GM20000 (cell line): ENCODE measurements around the gene USP33.
"Not testable (repeated sequence)": the region's sequence is repeated elsewhere in the genome, so short reads cannot be mapped to it uniquely, and the experiment has no call there.

ENCODE experiments used
- DNase-seq: peaks from one replicate; pipeline ENCODE4 v3.0.0; 2012; ENCODE audit warnings: low spot score
- TF ChIP-seq, protein P1 (sequence below): IDR thresholded peaks from 2 replicates; pipeline ENCODE4 v1.5.1; 2012; ENCODE audit warnings: mild to moderate bottlenecking, control low read depth; ENCODE audit errors: extremely low read depth, missing control alignments

USP33 gene

DNA sequence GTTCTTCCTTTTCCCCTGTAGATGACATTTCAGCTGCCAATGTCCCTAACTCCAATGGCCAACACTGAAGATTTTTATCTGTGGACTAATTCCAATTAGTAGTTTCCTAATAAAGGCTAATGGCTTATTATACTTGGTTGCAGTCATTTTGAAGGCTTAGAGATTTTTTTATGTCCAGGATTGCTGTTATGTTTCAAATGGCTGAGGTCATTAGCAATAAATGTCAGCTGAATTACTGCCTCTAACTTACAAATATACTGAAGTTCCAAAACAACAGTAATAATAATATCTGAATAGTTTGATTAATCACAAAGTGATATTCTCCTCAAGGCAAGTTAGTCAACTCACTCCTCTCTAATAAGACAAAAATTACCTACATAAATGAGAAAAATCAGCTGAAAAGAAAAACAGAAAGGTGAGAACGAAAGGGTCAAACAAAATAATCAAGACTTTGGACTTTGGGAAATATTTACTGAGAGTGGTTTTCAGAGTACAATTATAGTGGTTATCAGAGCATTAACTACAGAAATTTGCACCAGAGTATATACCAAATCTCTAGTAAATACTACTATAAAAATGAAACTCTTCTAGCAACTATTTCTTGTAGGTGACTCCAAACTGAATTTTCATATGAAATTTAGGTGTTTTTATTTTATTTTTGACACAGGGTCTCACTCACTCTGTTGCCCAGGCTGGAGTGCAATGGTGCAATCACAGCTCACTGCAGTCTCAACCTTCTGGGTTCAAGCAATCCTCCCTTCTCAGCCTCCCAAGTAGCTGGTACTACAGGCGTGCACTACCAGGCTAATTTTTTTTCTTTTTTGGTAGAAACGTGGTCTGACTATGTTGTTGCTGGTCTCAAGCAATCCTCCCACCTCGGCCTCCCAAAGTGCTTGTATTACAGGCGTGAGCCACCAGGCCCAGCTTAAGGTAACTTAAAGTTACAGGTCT, 80.7 kb downstream of the USP33 start:
- TF ChIP-seq, protein P1, sequence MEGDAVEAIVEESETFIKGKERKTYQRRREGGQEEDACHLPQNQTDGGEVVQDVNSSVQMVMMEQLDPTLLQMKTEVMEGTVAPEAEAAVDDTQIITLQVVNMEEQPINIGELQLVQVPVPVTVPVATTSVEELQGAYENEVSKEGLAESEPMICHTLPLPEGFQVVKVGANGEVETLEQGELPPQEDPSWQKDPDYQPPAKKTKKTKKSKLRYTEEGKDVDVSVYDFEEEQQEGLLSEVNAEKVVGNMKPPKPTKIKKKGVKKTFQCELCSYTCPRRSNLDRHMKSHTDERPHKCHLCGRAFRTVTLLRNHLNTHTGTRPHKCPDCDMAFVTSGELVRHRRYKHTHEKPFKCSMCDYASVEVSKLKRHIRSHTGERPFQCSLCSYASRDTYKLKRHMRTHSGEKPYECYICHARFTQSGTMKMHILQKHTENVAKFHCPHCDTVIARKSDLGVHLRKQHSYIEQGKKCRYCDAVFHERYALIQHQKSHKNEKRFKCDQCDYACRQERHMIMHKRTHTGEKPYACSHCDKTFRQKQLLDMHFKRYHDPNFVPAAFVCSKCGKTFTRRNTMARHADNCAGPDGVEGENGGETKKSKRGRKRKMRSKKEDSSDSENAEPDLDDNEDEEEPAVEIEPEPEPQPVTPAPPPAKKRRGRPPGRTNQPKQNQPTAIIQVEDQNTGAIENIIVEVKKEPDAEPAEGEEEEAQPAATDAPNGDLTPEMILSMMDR = no peak
- DNase-seq = no peak

DNA sequence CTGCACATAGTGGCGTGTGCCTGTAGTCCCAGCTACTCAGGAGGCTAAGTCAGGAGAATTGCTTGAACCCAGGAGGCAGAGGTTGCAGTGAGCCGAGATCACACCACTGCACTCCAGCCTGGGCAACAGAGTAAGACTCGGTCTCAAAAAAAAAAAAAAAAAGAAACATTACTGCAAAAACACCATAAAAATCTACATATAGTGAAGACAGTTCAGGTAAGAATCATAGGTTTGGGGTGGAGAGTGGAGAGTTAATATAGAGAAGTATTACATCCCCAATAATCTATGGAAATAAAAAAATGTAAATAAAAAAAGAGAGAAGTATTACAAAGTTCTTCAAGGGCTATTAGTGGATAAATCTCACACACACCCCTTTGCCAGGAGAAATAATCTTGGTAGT, 84.8 kb downstream of the USP33 start:
- DNase-seq = not testable (repeated sequence)

DNA sequence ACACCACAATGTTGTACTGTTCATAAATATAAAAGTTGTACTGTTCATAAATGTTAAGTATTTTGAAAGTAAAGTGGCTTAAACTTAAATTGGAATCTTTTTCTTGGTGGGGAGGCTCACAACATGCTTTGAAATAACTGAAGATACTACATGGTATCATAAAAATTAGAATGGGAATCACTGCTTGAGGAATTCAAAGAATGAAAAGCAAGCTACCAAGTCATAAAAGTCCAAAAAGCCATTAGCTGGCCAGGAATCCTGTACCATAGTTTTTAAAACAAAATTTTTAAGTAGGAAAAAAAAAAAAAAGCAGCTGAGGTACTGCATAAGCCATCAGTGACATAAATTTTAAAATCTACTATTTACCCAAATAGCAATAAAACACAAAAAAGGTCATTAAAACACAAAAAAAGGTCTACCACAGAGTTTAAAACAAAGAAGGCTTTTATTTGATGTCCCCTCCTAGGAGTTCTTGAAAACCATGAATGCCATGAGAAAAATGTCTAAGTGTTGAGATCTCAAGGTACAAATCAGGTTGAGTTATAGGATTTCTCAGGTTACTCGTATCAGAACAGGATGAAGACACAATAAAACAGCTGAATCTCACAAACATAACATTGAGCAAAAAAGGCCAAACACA, 85.8 kb downstream of the USP33 start:
- TF ChIP-seq, protein P1 = no peak
- DNase-seq = no peak

DNA sequence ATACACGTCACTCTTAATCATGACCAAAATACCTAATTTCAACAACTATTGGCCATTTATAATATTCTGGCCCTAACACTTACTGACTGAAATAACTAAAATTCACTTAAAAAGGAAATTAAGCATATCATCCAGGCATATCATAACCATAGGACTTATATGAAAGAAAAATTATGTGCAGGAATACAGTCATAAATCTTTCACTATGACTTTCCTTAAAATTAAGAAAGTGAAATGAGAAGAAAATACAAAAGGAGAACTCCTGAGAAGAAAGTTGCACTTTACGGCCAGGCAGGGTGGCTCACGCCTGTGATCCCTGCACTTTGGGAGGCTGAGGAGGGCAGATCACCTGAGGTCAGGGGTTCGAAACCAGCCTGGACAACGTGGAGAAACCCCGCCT, 86.6 kb downstream of the USP33 start:
- TF ChIP-seq, protein P1 = no peak
- no peak for DNase-seq

DNA sequence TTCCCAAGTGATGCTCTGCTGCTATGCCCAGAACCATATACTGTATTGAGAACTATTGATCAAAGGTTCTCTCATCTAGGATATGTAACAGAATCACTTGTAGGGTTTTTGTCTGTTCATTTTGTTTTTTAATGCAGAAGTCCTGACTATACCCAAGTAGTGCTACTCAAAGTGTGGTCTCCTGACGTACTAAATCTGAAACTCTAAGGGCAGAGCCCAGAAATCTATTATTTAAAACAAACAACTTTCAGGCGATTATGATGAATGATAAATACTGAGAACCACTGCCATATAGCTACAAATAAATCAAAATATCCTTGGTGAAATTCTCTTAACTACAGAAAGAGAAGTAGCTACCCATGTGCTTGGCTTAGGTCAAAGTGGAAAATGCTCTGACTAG, 87.3 kb downstream of the USP33 start:
- no peak for DNase-seq
- TF ChIP-seq, protein P1 = no peak

DNA sequence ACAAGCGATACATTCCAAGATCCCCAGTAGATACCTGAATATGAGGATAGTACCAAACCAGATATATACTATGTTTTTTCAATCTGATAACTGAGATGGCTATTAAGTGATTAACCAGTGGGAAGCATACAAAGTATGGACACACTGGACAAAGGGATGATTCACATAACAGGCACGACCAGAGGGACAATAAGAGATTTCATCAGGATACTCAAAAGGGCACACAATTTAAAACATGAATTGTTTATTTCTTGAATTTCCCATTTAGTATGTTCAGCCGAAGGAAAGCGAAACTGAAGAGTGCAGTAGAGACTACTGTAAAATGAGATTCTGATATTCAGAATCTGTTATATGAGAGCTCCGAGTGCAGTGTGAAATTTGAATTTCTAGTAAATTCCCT, 87.8 kb downstream of the USP33 start:
- DNase-seq = no peak
- TF ChIP-seq, protein P1 = no peak

DNA sequence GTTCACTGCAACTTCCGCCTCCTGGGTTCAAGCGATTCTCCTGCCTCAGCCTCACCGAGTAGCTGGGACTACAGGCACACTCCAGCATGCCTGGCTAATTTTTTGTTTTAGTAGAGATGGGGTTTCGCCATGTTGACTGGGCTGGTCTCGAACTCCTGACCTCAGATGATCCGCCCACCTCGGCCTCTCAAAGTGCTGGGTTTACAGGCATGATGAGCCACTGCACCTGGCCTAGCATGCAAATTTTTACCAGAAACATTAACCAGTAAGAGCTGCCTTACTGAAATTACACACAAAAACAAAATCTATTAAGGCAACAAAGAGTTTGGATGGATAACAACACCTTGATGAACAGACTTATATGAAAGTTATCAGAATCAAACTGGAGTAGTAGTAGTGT, 89.3 kb downstream of the USP33 start:
- TF ChIP-seq, protein P1 = no peak
- DNase-seq = no peak
